D721Med (cell line): Measurements from ENCODE around the gene SHOX.
"Not testable (repeated sequence)": the region's sequence is repeated elsewhere in the genome, so short reads cannot be mapped to it uniquely, and the experiment has no call there.

Source experiments
- DNase-seq: peaks from one replicate; pipeline ENCODE4 v3.0.0; 2011; ENCODE audit warnings: low spot score; ENCODE audit not compliant: insufficient read length
- FAIRE-seq: peaks from 2 replicates; lab custom pipeline; 2011; peaks lifted over from hg19 to GRCh38; lab: Jason Lieb, UNC
- TF ChIP-seq, protein P1 (sequence below): IDR thresholded peaks from 2 replicates; pipeline ENCODE4 v1.5.1; 2012; ENCODE audit warnings: mild to moderate bottlenecking, control low read depth; ENCODE audit not compliant: insufficient read depth; ENCODE audit errors: missing control alignments

Gene SHOX

DNA sequence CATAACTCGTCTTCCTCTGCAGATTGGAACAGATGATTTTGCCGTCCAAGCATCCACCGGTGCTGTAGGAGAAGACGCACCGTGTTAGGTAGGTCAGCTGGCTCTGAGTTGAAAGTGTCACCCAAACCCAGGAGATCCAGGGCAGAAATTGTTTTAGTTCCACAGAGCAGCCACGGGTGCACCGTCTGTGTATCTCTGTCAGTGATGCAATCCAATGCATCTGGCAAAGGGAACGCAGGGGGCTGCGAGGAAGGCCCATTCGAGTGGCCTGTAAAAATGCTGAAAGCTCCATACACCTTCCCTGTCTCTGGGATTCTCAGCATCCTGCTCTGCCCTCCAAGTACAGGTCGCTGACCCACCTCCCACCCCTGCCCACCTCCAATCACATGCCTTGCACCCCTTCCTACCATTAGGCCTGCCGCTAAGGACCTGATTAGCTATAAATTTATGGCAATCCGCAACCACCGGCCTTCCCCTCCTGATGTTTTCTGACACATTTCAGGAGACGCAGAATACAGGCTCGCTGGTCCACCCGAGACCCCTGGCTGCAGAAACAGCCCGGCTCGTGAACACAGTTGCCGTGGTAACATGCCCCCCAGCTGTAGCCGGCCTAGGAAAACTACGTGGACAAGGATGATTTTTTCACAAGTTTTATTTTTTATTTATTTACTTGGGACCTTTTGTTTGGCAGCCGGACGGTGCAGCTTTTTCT, 39.7 kb upstream of the SHOX start:
- no peak for DNase-seq
- no peak for FAIRE-seq
- TF ChIP-seq, protein P1, sequence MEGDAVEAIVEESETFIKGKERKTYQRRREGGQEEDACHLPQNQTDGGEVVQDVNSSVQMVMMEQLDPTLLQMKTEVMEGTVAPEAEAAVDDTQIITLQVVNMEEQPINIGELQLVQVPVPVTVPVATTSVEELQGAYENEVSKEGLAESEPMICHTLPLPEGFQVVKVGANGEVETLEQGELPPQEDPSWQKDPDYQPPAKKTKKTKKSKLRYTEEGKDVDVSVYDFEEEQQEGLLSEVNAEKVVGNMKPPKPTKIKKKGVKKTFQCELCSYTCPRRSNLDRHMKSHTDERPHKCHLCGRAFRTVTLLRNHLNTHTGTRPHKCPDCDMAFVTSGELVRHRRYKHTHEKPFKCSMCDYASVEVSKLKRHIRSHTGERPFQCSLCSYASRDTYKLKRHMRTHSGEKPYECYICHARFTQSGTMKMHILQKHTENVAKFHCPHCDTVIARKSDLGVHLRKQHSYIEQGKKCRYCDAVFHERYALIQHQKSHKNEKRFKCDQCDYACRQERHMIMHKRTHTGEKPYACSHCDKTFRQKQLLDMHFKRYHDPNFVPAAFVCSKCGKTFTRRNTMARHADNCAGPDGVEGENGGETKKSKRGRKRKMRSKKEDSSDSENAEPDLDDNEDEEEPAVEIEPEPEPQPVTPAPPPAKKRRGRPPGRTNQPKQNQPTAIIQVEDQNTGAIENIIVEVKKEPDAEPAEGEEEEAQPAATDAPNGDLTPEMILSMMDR: no peak

DNA sequence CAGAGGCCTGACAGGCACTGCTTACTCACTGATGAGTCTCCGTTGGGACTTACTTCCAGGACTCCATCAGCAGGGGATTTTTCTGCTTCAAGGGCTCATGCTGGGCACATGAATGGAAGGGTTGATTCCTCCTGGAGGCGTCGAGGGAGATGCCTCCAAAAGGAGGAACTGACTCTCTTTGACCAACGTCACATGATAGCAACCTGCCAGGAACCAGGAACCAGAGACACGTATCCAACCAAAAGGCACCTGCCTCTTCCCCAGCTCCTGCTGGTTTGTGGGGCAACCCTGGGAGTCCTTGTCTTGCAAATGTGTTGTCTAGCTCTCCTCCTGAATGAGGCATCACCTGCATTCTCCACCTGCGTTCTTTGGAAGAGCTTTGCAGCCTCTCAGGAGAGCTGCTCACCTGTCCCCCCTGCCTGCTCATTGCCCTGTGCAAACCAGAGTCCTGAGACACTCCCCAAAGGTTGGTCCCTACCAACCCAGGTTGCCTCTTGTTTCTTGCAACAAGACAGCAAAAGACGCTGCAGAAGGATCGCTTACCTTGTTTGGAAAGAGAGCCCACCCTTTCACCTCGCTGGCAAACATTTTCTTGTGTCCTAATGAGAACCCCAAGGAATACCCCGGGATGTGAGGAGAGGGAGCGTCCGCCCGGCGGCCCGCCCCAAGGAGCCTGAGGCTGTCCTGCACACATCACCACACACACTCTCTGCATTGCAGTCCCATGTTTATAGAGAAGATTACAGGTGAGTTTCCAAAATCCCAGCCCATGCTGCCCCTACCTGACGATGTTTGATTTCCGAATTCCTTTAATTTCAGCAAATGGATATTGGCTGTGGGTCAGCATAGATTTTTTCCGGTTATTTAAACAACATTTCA, 30.5 kb upstream of the SHOX start:
- DNase-seq: no peak
- no peak for FAIRE-seq
- TF ChIP-seq, protein P1: no peak

DNA sequence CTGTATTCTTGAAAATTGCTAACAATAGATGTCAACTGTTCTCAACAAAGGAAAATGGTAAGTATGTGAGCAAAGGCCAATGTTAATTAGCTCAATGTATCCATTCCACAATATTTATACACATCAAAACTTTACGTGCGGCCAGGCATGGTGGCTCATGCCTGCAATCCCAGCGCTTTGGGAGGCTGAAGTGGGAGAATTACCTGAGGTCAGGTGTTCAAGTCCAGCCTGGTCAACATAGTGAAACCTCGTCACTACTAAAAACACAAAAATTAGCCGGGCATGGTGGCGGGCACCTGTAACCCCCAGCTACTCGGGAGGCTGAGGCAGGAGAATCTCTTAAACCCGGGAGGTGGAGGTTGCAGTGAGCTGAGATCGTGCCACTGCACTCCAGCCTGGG, 27.6 kb upstream of the SHOX start:
- FAIRE-seq: not testable (repeated sequence)

DNA sequence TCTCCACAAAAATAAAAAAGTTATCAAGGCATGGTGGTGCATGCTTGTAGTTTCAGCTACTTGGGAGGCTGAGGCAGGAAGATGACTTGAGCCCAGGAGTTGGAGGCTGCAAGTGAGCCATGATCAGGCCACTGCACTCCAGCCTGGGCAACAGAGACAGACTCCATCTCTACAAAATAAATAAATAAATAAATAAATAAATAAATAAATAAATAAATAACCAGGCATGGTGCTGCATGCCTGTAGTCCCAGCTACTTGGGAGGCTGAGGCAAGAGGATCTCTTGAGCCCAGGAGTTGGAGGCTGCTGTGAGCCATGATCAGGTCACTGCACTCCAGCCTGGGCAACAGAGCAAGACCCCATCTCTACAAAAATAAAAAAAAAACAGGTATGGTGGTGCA, 26.0 kb upstream of the SHOX start:
- not testable (repeated sequence) for DNase-seq

More for the DNA sequence above, 27.6 kb upstream of the SHOX start:
- DNase-seq: not testable (repeated sequence)

GRCh38 chrX:608088-608487, 22.5 kb upstream of the SHOX start:
- DNase-seq, FAIRE-seq: not testable (repeated sequence)

More for the DNA sequence above, 26.0 kb upstream of the SHOX start:
- FAIRE-seq: not testable (repeated sequence)

- DNase-seq (no peak), FAIRE-seq (no peak)
- TF ChIP-seq, protein P1: no peak
Observed at GRCh38 chrX:614136-614535, 16.5 kb upstream of the SHOX start.

GRCh38 chrX:617401-617800, 13.2 kb upstream of the SHOX start:
- DNase-seq (no peak), FAIRE-seq (no peak)
- TF ChIP-seq, protein P1: no peak

DNA sequence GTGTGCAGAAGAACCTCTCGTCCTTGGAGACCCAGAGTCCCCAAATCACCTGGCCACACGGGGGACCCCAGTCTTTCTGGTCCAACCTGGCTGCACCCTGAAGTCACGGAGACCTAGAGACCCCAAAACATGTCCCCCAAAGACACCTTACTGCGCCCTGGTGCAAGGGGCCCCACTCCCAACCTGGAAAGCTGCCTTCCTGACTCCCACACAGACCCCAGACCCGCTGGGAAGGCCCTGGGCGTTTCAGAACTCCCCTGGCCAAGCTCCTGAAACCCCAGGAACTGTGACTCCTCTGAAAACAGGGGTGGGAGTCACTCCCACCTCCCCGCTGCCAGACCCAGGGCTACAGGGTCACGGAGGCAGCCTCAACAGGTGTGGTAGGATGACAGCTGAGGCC, 12.7 kb upstream of the SHOX start:
- DNase-seq (no peak), FAIRE-seq (no peak)
- TF ChIP-seq, protein P1: no peak

DNA sequence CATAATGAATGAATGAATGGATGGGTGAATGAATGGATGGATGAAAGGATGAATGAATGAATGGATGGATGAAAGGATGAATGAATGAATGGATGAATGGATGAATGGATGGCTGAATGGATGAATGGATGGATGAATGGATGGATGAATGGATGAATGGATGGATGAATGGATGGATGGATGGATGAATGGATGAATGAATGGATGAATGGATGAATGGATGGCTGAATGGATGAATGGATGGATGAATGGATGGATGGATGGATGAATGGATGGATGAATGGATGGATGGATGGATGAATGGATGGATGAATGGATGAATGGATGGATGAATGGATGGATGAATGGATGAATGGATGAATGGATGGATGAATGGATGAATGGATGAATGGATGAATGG, 12.3 kb upstream of the SHOX start:
- FAIRE-seq, DNase-seq: not testable (repeated sequence)
